ENCODE measurements around the gene UNG. TPM values are rescaled to one million over a fixed set of nuclear protein-coding genes. Genes with fewer than 3 reads are reported as not detected.

UNG gene
- polyA plus RNA-seq, 1 of the 3 experiments (the other 2 are of a cell fraction): 33.2 TPM

- no peak overlapping the region for H3K9ac ChIP-seq
- no peaks in the 10 kb centered on the region for H3K9me2 ChIP-seq
- no peak overlapping the region for H2AFZ ChIP-seq (ENCODE audit: low read depth)
- H3K27ac ChIP-seq (ENCODE audit: low read depth in 2 of 2, low read length in 1 of 2): no peak overlapping the region
- H3K27me3 ChIP-seq (ENCODE audit: insufficient read depth): no peaks in the 10 kb centered on the region
- H3K4me1 ChIP-seq (ENCODE audit: control insufficient read depth in 1 of 2, insufficient read depth in 2 of 2, low read depth in 1 of 2, low read length in 1 of 2): peaks cover 0 to 5% of the 10 kb centered on the region in 2 experiments; a peak in 2 of 4 replicates
- POLR2A ChIA-PET: interaction anchor here (1.0 kb wide), 1 partner anchor 82 kb away, joined by 4 read pairs; the partner anchor contains the start of gene SVOP
- H3K36me3 ChIP-seq (replicated peaks in 1 of 2; ENCODE audit: control insufficient read depth in 1 of 2, insufficient read depth in 2 of 2, low read length in 1 of 2): peaks cover 37 to 38% of the 10 kb centered on the region in 2 experiments
- no peaks in the 10 kb centered on the region for H3F3A ChIP-seq (replicated peaks; ENCODE audit: insufficient read depth)
- DNase-seq: no peak
- TF ChIP-seq PBX3 (IDR thresholded peaks at IDR 0.05) (no peak), YY1 (IDR thresholded peaks at IDR 0.05; ENCODE audit: low read depth) (no peak), SIN3A (IDR thresholded peaks at IDR 0.05; ENCODE audit: borderline replicate concordance, low read depth, low read length) (no peak), RAD21 (IDR thresholded peaks at IDR 0.05; ENCODE audit: low read length) (no peak), EP300 (IDR thresholded peaks at IDR 0.05; ENCODE audit: borderline replicate concordance in 1 of 2, low read depth in 1 of 2, low read length in 1 of 2) (no peak), CHD2 (IDR thresholded peaks at IDR 0.05; ENCODE audit: low read length, partially characterized antibody) (no peak), ELF1 (IDR thresholded peaks at IDR 0.05) (no peak)
- 94% methylated on average over 3 of the region's 3 CpGs for WGBS (ENCODE audit: low lambda C conversion rate)
- peaks cover 18% of the 10 kb centered on the region for H3K79me2 ChIP-seq (ENCODE audit: insufficient read depth)
- H4K20me1 ChIP-seq (ENCODE audit: insufficient read depth): no peaks in the 10 kb centered on the region
- CTCF ChIA-PET: interaction anchor here (1.2 kb wide), 1 partner anchor 9 kb away, joined by 5 read pairs; no protein-coding TSS in a partner anchor
- H3K9me3 ChIP-seq: no peaks in the 10 kb centered on the region
- H3K4me2 ChIP-seq: no peak overlapping the region
- no peak overlapping the region for H3K4me3 ChIP-seq (ENCODE audit: low read depth in 2 of 2, low read length in 1 of 2)
Observed at GRCh38 chr12:109102491-109102890, 5.1 kb downstream of the UNG start.

- Histone ChIP-seq H3K27me3 (ENCODE audit: insufficient read depth) (no peaks in the 10 kb centered on the region), H3K27ac (ENCODE audit: low read depth in 2 of 2, low read length in 1 of 2) (no peak overlapping the region), H3K4me2 (no peak overlapping the region), H3F3A (replicated peaks; ENCODE audit: insufficient read depth) (peaks cover 13% of the 10 kb centered on the region), H3K9me3 (no peaks in the 10 kb centered on the region), H2AFZ (ENCODE audit: low read depth) (no peak overlapping the region), H3K79me2 (ENCODE audit: insufficient read depth) (peaks cover under 1% of the 10 kb centered on the region; the same call in 1 of the 2 replicates), H3K4me3 (ENCODE audit: low read depth in 2 of 2, low read length in 1 of 2) (no peak overlapping the region), H3K4me1 (ENCODE audit: control insufficient read depth in 1 of 2, insufficient read depth in 2 of 2, low read depth in 1 of 2, low read length in 1 of 2) (peaks cover under 1% of the 10 kb centered on the region in 2 experiments; a peak in 1 of 4 replicates), H3K9ac (no peak overlapping the region), H3K36me3 (replicated peaks in 1 of 2; ENCODE audit: control insufficient read depth in 1 of 2, insufficient read depth in 2 of 2, low read length in 1 of 2) (peaks cover 38 to 50% of the 10 kb centered on the region in 2 experiments), H3K9me2 (no peaks in the 10 kb centered on the region), H4K20me1 (ENCODE audit: insufficient read depth) (no peaks in the 10 kb centered on the region)
- DNase-seq: no peak
- 90% methylated on average over 5 of the region's 5 CpGs for WGBS (ENCODE audit: low lambda C conversion rate)
- ChIA-PET CTCF (no interaction called here), POLR2A (no interaction called here)
- no peak for TF ChIP-seq RCOR1 (IDR thresholded peaks at IDR 0.05; ENCODE audit: low read length)
- TF ChIP-seq SIN3A (IDR thresholded peaks at IDR 0.05; ENCODE audit: borderline replicate concordance, low read depth, low read length): no peak
- TF ChIP-seq FOSL2 (IDR thresholded peaks at IDR 0.05; ENCODE audit: borderline replicate concordance, low read depth): no peak
- TF ChIP-seq EZH2phosphoT487 (IDR thresholded peaks at IDR 0.05; ENCODE audit: borderline replicate concordance, low read depth): no peak
- TF ChIP-seq RXRA (IDR thresholded peaks at IDR 0.05; ENCODE audit: borderline replicate concordance, low read depth): no peak
- no peak for TF ChIP-seq FOXM1 (IDR thresholded peaks at IDR 0.05; ENCODE audit: low read depth)
- TF ChIP-seq, protein P1, sequence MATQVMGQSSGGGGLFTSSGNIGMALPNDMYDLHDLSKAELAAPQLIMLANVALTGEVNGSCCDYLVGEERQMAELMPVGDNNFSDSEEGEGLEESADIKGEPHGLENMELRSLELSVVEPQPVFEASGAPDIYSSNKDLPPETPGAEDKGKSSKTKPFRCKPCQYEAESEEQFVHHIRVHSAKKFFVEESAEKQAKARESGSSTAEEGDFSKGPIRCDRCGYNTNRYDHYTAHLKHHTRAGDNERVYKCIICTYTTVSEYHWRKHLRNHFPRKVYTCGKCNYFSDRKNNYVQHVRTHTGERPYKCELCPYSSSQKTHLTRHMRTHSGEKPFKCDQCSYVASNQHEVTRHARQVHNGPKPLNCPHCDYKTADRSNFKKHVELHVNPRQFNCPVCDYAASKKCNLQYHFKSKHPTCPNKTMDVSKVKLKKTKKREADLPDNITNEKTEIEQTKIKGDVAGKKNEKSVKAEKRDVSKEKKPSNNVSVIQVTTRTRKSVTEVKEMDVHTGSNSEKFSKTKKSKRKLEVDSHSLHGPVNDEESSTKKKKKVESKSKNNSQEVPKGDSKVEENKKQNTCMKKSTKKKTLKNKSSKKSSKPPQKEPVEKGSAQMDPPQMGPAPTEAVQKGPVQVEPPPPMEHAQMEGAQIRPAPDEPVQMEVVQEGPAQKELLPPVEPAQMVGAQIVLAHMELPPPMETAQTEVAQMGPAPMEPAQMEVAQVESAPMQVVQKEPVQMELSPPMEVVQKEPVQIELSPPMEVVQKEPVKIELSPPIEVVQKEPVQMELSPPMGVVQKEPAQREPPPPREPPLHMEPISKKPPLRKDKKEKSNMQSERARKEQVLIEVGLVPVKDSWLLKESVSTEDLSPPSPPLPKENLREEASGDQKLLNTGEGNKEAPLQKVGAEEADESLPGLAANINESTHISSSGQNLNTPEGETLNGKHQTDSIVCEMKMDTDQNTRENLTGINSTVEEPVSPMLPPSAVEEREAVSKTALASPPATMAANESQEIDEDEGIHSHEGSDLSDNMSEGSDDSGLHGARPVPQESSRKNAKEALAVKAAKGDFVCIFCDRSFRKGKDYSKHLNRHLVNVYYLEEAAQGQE (IDR thresholded peaks at IDR 0.05; ENCODE audit: low read depth, low read length): no peak
- no peak for TF ChIP-seq ELF1 (IDR thresholded peaks at IDR 0.05)
- no peak for TF ChIP-seq FOXJ3 (CRISPR knock-in tag; IDR thresholded peaks at IDR 0.05)
- no peak for TF ChIP-seq CHD2 (IDR thresholded peaks at IDR 0.05; ENCODE audit: low read length, partially characterized antibody)
- no peak for TF ChIP-seq TCF12 (IDR thresholded peaks at IDR 0.05)
- no peak for TF ChIP-seq SMC3 (IDR thresholded peaks at IDR 0.05; ENCODE audit: low read depth, low read length)
- no peak for TF ChIP-seq NRF1 (IDR thresholded peaks at IDR 0.05; ENCODE audit: low read depth, low read length)
- TF ChIP-seq EP300 (IDR thresholded peaks at IDR 0.05; ENCODE audit: borderline replicate concordance in 1 of 2, low read depth in 1 of 2, low read length in 1 of 2): no peak
- TF ChIP-seq RAD21 (IDR thresholded peaks at IDR 0.05; ENCODE audit: low read length): no peak
- TF ChIP-seq MAX (IDR thresholded peaks at IDR 0.05; ENCODE audit: low read depth): no peak
- TF ChIP-seq RFX5 (IDR thresholded peaks at IDR 0.05; ENCODE audit: low read length): no peak
- no peak for TF ChIP-seq GATA2 (CRISPR knock-in tag; IDR thresholded peaks at IDR 0.05)
Observed at GRCh38 chr12:109105176-109105575, 7.8 kb downstream of the UNG start.

Data from SK-N-SH (cell line).